Activated naive CD4-positive, alpha-beta T cell (primary cell): ENCODE results near the gene MARK4.

Source experiments
- DNase-seq, 4 experiments: peaks; one replicate each; lab custom pipeline; 2025; lab: John Stamatoyannopoulos, UW

Gene MARK4

GRCh38 chr19:45273521-45273855 lies 22.4 kb downstream of the MARK4 start:
- DNase-seq, result no peak

DNA sequence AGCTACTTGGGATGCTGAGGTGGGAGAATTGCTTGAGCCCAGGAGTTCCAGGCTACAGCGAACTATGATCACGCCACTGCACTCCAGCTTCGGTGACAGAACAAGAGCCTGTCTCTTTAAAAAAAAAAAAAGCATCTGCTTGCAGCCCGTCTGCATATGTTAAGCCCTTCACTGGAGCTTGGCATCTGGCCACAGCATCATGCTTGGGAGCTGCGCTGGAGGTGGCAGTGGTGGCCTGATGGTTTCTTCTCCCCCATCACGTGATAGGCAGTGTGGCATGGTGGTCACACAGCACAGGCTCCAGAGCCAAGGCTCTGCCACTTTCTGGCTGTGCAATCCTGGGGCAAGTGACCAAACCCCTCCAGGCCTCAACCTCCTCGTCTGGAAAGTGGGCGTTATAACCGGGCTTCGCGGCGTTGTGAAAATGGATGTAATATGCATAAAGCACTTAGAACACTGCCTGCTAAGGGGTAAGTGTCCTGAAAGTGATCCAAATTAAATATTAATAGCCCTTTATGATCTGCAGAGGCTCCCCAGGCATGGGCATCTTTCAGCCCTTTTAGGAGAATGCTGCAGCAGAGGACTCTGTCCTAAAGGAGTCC lies 24.4 kb downstream of the MARK4 start:
- DNase-seq, result no peak

GRCh38 chr19:45276284-45276687 lies 25.2 kb downstream of the MARK4 start:
- DNase-seq, result no peak

DNA sequence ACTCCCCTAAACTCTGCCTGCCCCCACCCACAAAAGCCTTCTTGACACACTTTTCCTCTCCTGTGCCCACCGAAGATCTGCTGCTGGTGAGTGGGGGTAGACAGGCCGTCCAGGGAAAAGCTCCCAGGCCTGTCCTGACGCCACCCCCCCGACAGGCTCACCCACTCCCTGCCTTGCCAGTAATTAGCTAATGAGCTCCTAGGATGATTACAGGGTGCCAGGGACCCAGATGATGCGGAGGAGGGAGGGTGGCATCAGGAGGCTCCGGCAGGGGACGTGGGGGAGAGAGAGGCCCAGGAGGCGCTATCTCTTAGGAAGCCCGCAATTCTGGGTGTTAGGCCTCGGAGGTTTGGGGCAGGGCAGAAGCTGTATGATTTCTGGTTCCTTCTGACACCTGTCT lies 27.0 kb downstream of the MARK4 start:
- no peak for DNase-seq

DNA sequence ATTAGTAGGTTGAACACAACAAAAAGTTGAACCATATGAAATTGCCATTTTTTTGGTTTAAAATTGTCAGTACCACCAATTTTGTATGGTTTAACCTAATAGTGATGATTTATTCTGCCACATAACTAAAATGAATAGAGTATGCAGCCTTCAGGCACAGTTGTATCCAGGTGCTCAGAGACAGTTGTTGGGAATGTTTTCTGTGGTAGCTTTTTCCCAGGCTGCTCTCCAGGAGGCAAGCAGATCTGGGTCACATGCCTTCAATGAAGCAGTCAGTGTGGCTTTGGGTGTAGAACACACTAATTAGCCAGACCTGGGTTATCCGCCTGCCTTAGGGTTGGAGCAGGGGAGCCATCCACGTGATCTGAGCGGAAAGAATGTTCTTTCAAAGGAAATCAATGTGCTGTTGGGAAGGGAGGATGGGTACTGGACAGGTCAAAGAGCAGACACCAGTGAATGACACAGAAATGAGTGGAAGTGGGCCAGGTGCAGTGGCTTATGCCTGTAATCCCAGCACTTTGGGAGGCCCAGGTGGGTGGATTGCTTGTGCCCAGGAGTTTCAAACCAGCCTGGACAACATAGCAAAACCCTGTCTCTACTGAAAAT lies 28.6 kb downstream of the MARK4 start:
- DNase-seq, result no peak

- no peak for DNase-seq
Measured at GRCh38 chr19:45280471-45280961, 29.4 kb downstream of the MARK4 start.

GRCh38 chr19:45283443-45284033 lies 32.5 kb downstream of the MARK4 start:
- DNase-seq, result no peak

DNA sequence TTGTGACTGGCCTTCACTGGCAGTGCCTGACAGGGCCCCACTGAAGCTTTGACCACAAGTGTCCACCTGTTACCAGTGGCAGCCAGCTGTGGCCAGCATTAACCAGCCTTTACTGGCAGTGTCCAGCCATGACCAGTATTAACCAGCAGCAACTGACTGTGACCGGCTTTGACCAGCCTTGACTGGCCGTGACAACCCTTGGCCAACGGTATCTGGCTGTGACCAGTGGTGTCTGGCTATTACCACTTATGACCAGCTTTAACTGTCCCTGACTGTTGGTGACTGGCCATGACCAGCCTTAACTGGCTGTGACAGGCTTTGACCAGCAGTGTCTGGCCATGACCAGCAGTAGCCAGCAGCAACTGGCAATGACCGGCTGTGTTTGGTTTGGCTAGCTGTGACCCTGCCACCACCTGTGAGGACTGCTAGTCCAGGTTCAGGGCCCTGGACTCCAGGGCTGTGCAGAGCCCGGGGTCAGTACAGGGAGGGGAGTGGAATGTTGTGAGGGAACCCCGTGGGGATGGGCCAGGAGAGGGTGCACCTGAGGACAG lies 39.4 kb downstream of the MARK4 start:
- DNase-seq, result no peak

DNA sequence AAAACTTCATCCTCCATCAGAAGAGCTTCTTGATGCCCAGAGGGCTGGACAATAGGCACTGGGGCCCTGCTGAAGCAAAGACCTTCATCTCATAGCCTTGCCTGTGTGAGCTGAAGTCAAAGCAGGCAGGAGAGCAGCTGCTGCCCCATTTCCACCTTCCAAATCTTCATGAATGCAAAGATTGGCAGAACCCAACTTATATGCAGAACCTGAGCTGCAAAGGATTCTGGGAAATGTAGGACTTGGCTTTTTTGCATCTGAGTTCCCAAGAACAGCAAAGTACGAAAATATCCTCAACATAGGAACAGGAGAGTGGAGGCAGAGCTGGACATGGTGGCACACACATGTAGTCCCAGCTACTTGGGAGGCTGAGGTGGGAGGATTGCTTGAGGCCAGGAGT lies 40.8 kb downstream of the MARK4 start:
- DNase-seq, result no peak

GRCh38 chr19:45293682-45294081 lies 42.6 kb downstream of the MARK4 start:
- DNase-seq, result no peak

GRCh38 chr19:45294291-45295029 lies 43.4 kb downstream of the MARK4 start:
- DNase-seq, result no peak

DNA sequence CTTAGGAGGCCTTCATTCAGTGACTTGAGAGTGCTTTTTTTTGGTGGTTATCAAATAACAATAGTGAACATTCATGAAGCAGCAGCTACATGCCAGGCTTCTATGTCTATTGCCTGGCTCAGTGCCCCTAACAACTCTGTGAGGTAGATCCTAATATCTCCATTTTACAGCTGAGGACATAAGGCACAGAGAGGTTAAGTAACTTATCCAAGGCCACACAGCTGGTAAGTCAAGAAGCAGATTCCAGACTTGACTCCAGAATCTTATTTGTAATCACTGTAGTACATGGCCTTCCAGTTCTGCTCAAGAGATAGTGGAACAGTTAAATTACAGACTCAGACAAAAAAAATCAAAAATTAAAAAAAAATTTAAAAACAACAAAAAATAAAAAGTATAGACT lies 44.8 kb downstream of the MARK4 start:
- no peak for DNase-seq

DNA sequence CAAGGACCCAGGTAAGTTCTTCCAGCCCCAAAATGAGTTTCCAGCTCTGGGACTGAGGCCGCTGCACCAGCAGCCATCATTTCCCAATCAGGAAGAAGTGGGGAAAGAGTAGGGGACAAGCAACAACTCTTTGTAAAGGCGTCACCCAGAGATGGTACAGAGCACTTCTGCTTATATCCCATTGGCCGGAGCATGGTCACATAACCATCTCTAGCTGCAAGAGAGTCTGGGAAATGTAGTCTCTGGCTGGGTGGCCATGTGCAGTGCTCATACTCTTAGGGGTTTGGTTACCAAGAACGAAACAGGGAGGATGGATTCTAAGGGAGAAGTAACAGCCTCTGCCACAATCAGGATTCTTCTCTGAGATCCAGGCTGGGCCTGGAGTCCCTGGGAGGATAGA lies 45.3 kb downstream of the MARK4 start:
- no peak for DNase-seq

DNA sequence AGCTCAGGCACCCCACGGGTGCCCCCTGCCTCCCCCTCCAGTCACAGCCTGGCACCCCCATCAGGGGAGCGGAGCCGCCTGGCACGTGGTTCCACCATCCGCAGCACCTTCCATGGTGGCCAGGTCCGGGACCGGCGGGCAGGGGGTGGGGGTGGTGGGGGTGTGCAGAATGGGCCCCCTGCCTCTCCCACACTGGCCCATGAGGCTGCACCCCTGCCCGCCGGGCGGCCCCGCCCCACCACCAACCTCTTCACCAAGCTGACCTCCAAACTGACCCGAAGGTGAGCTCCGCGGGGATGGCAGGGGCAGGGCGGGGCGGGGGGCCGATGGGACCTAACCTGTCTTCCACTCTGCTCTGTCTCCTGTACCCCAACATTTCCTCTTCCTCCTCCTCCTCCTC lies 46.6 kb downstream of the MARK4 start:
- DNase-seq, result no peak

- DNase-seq, result no peak
Measured at GRCh38 chr19:45298264-45298663, 47.2 kb downstream of the MARK4 start.

GRCh38 chr19:45299719-45300118 lies 48.6 kb downstream of the MARK4 start:
- no peak for DNase-seq

DNA sequence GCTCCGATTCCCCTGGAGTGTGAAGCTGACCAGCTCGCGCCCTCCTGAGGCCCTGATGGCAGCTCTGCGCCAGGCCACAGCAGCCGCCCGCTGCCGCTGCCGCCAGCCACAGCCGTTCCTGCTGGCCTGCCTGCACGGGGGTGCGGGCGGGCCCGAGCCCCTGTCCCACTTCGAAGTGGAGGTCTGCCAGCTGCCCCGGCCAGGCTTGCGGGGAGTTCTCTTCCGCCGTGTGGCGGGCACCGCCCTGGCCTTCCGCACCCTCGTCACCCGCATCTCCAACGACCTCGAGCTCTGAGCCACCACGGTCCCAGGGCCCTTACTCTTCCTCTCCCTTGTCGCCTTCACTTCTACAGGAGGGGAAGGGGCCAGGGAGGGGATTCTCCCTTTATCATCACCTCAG lies 51.3 kb downstream of the MARK4 start:
- DNase-seq, result no peak

GRCh38 chr19:45303269-45304060 lies 52.4 kb downstream of the MARK4 start:
- DNase-seq, result no peak

- no peak for DNase-seq
Measured at GRCh38 chr19:45304141-45304926, 53.3 kb downstream of the MARK4 start.

- DNase-seq, result no peak
Measured at GRCh38 chr19:45305007-45305406, 53.9 kb downstream of the MARK4 start.

- DNase-seq, result no peak
Measured at GRCh38 chr19:45305421-45305820, 54.4 kb downstream of the MARK4 start.
